ENCODE data around the gene CBX5.

- TF ChIP-seq REST (IDR thresholded peaks at IDR 0.05; ENCODE audit: insufficient read depth in 1 of 2, low read depth in 2 of 2, low read length in 2 of 2) (no peak), POLR2AphosphoS5 (IDR thresholded peaks at IDR 0.05; ENCODE audit: low read depth, low read length) (no peak)
Observed at GRCh38 chr12:54276368-54276767, 3.6 kb downstream of the CBX5 start.
